Activated naive CD8-positive, alpha-beta T cell treated with anti-CD3 and anti-CD28 coated beads, Interleukin-2, amount 10 ng/mL, durations not matched to agents 7 days and 5 days (primary cell): Measurements from ENCODE around the gene AMD1. TPM values are rescaled to one million over a fixed set of nuclear protein-coding genes. Genes with fewer than 3 reads are reported as not detected.

Experiments used
- ATAC-seq: fragments of 150-1000 bp; cut with Tn5 transposase; one replicate; pipeline ENCODE4 v1.10.0; 2021; ENCODE audit warnings: low read depth, moderate library complexity
- POLR2A ChIA-PET: fragments of 350-600 bp; sonication (Branson Sonifier 250); formaldehyde crosslinking; loops from one replicate; lab custom pipeline; 2021; ENCODE audit warnings: antibody characterized with exemption; lab: Charles Lee
- DNase-seq: peaks from one replicate; pipeline ENCODE4 v3.0.0; 2021
- H3K27ac Mint-ChIP-seq: one replicate; pipeline ENCODE4 v1.8.0; 2022; ENCODE audit warnings: mild to moderate bottlenecking, mixed read lengths
- H3K27me3 Mint-ChIP-seq: one replicate; pipeline ENCODE4 v1.8.0; 2022; ENCODE audit warnings: mild to moderate bottlenecking, moderate library complexity, mixed read lengths
- H3K36me3 Mint-ChIP-seq: one replicate; pipeline ENCODE4 v1.8.0; 2021; ENCODE audit warnings: mild to moderate bottlenecking, mixed read lengths
- H3K4me1 Mint-ChIP-seq: one replicate; pipeline ENCODE4 v1.8.0; 2021; ENCODE audit warnings: mixed read lengths
- H3K4me3 Mint-ChIP-seq: one replicate; pipeline ENCODE4 v1.8.0; 2022; ENCODE audit warnings: mild to moderate bottlenecking, moderate library complexity, mixed read lengths
- H3K9me3 Mint-ChIP-seq: one replicate; pipeline ENCODE4 v1.8.0; 2021; ENCODE audit warnings: mixed read lengths
- total RNA-seq, 2 experiments: library from RNA; stranded (reverse); gene quantifications; one replicate each; pipeline ENCODE4 v1.2.3, GENCODE V29; 2021

AMD1 gene
- total RNA-seq, 2 experiments from 2014 or later = 60.0 to 61.2 TPM

- DNase-seq (no peak), ATAC-seq (no peak)
- Mint-ChIP-seq H3K36me3 (no peaks in the 10 kb centered on the region), H3K27me3 (no peaks in the 10 kb centered on the region), H3K9me3 (no peaks in the 10 kb centered on the region), H3K4me3 (no peak overlapping the region), H3K27ac (peak overlapping the region; percentile 22), H3K4me1 (peaks cover 6% of the 10 kb centered on the region)
- POLR2A ChIA-PET = interaction anchor here (0.6 kb wide), 1 partner anchor 43 kb away, joined by 3 read pairs; the partner anchor contains the start of gene CDK19
These were observed 15.9 kb upstream of the AMD1 start for GRCh38 chr6:110858562-110859214.

- H3K27me3 Mint-ChIP-seq = no peaks in the 10 kb centered on the region
- DNase-seq (no peak), ATAC-seq (peak; percentile 14)
- H3K4me3 Mint-ChIP-seq = no peak overlapping the region
- no peaks in the 10 kb centered on the region for H3K9me3 Mint-ChIP-seq
- no peaks in the 10 kb centered on the region for H3K36me3 Mint-ChIP-seq
- H3K27ac Mint-ChIP-seq = peak overlapping the region; percentile 22
- H3K4me1 Mint-ChIP-seq = peaks cover 6% of the 10 kb centered on the region
- POLR2A ChIA-PET = no interaction called here
These were observed 15.2 kb upstream of the AMD1 start for GRCh38 chr6:110859335-110859792.

- POLR2A ChIA-PET = interaction anchor here (4.4 kb wide), 1 partner anchor 9 kb away, joined by 43 read pairs; the partner anchor contains the start of gene AMD1
- no peaks in the 10 kb centered on the region for H3K9me3 Mint-ChIP-seq
- H3K27me3 Mint-ChIP-seq = no peaks in the 10 kb centered on the region
- no peak for DNase-seq
- no peak overlapping the region for H3K4me3 Mint-ChIP-seq
- no peaks in the 10 kb centered on the region for H3K36me3 Mint-ChIP-seq
- no peak for ATAC-seq
- H3K4me1 Mint-ChIP-seq = peaks cover 4% of the 10 kb centered on the region
- no peak overlapping the region for H3K27ac Mint-ChIP-seq
These were observed 9.8 kb upstream of the AMD1 start for GRCh38 chr6:110864824-110865223.

GRCh38 chr6:110874880-110875547 lies 429 bp downstream of the AMD1 start:
- peaks cover 4% of the 10 kb centered on the region for H3K36me3 Mint-ChIP-seq
- POLR2A ChIA-PET = interaction anchor here (0.6 to 7.4 kb wide), 18 partner anchors 8 to 385 kb away, joined by 3 to 462 read pairs (median 8); partner anchors contain the start of genes CDK19, GTF3C6 and RPF2
- no peaks in the 10 kb centered on the region for H3K9me3 Mint-ChIP-seq
- H3K27me3 Mint-ChIP-seq = no peaks in the 10 kb centered on the region
- H3K27ac Mint-ChIP-seq = peak overlapping the region; percentile 97
- peak overlapping the region; percentile 93 for H3K4me3 Mint-ChIP-seq
- ATAC-seq = peak; percentile 15
- H3K4me1 Mint-ChIP-seq = peaks cover 24% of the 10 kb centered on the region
- peak; percentile 77 for DNase-seq

- ATAC-seq = peak; percentile 32
- H3K27me3 Mint-ChIP-seq = no peaks in the 10 kb centered on the region
These were observed 1.1 kb downstream of the AMD1 start for GRCh38 chr6:110875548-110876169.

GRCh38 chr6:110876170-110876773 lies 1.7 kb downstream of the AMD1 start:
- POLR2A ChIA-PET = interaction anchor here (0.6 to 7.4 kb wide), 10 partner anchors 9 to 194 kb away, joined by 3 to 462 read pairs (median 4); partner anchors contain the start of genes CDK19, GTF3C6 and RPF2
- Mint-ChIP-seq H3K4me1 (peaks cover 34% of the 10 kb centered on the region), H3K4me3 (peak overlapping the region; percentile 93), H3K27ac (peak overlapping the region; percentile 87), H3K9me3 (no peaks in the 10 kb centered on the region), H3K36me3 (peaks cover 8% of the 10 kb centered on the region), H3K27me3 (no peaks in the 10 kb centered on the region)
- ATAC-seq (peak; percentile 36), DNase-seq (peak; percentile 76)

More at GRCh38 chr6:110875548-110876169, 1.1 kb downstream of the AMD1 start:
- no peaks in the 10 kb centered on the region for H3K9me3 Mint-ChIP-seq
- DNase-seq = peak; percentile 78
- H3K4me1 Mint-ChIP-seq = peaks cover 31% of the 10 kb centered on the region
- peak overlapping the region; percentile 93 for H3K4me3 Mint-ChIP-seq
- H3K27ac Mint-ChIP-seq = peak overlapping the region; percentile 87
- peaks cover 6% of the 10 kb centered on the region for H3K36me3 Mint-ChIP-seq
- POLR2A ChIA-PET = interaction anchor here (0.6 to 7.4 kb wide), 13 partner anchors 9 to 384 kb away, joined by 3 to 462 read pairs (median 9); partner anchors contain the start of genes CDK19, GTF3C6 and RPF2

GRCh38 chr6:110876806-110877564 lies 2.4 kb downstream of the AMD1 start:
- no peak for ATAC-seq
- POLR2A ChIA-PET = interaction anchor here (0.6 to 7.4 kb wide), 9 partner anchors 10 to 195 kb away, joined by 3 to 462 read pairs (median 5); partner anchors contain the start of genes CDK19, GTF3C6 and RPF2

GRCh38 chr6:110877569-110877968 lies 3.0 kb downstream of the AMD1 start:
- peaks cover 39% of the 10 kb centered on the region for H3K4me1 Mint-ChIP-seq
- peak overlapping the region; percentile 87 for H3K27ac Mint-ChIP-seq
- H3K27me3 Mint-ChIP-seq = no peaks in the 10 kb centered on the region
- H3K36me3 Mint-ChIP-seq = peaks cover 10% of the 10 kb centered on the region
- H3K4me3 Mint-ChIP-seq = peak overlapping the region; percentile 93
- POLR2A ChIA-PET = interaction anchor here (0.9 to 7.4 kb wide), 4 partner anchors 61 to 190 kb away, joined by 3 to 462 read pairs (median 40); partner anchors contain the start of genes CDK19 and GTF3C6
- DNase-seq = no peak
- no peaks in the 10 kb centered on the region for H3K9me3 Mint-ChIP-seq
- no peak for ATAC-seq

More at GRCh38 chr6:110876806-110877564, 2.4 kb downstream of the AMD1 start:
- Mint-ChIP-seq H3K4me3 (peak overlapping the region; percentile 93), H3K9me3 (no peaks in the 10 kb centered on the region), H3K27ac (peak overlapping the region; percentile 87), H3K36me3 (peaks cover 8% of the 10 kb centered on the region), H3K4me1 (peaks cover 34% of the 10 kb centered on the region), H3K27me3 (no peaks in the 10 kb centered on the region)
- no peak for DNase-seq

- peaks cover 12% of the 10 kb centered on the region for H3K36me3 Mint-ChIP-seq
- no peaks in the 10 kb centered on the region for H3K27me3 Mint-ChIP-seq
- POLR2A ChIA-PET = interaction anchor here (0.5 to 7.4 kb wide), 8 partner anchors 19 to 239 kb away, joined by 3 to 462 read pairs (median 4); partner anchors contain the start of genes CDK19 and GTF3C6
- H3K4me1 Mint-ChIP-seq = peaks cover 47% of the 10 kb centered on the region
- no peak for ATAC-seq
- peak overlapping the region; percentile 93 for H3K4me3 Mint-ChIP-seq
- peak overlapping the region; percentile 54 for H3K27ac Mint-ChIP-seq
- no peaks in the 10 kb centered on the region for H3K9me3 Mint-ChIP-seq
- peak; percentile 40 for DNase-seq
These were observed 4.4 kb downstream of the AMD1 start for GRCh38 chr6:110878751-110879522.

GRCh38 chr6:110880651-110881050 lies 6.1 kb downstream of the AMD1 start:
- H3K4me1 Mint-ChIP-seq = peaks cover 56% of the 10 kb centered on the region
- ATAC-seq (no peak), DNase-seq (no peak)
- no peaks in the 10 kb centered on the region for H3K27me3 Mint-ChIP-seq
- no peaks in the 10 kb centered on the region for H3K9me3 Mint-ChIP-seq
- peaks cover 18% of the 10 kb centered on the region for H3K36me3 Mint-ChIP-seq
- peak overlapping the region; percentile 34 for H3K4me3 Mint-ChIP-seq
- POLR2A ChIA-PET = interaction anchor here (0.9 to 1.2 kb wide), 2 partner anchors 65 to 79 kb away, joined by 3 to 6 read pairs; partner anchors contain the start of gene CDK19
- H3K27ac Mint-ChIP-seq = no peak overlapping the region

GRCh38 chr6:110881546-110882273 lies 7.1 kb downstream of the AMD1 start:
- POLR2A ChIA-PET = interaction anchor here (1.1 kb wide), 1 partner anchor 66 kb away, joined by 3 read pairs; the partner anchor contains the start of gene CDK19
- no peak overlapping the region for H3K27ac Mint-ChIP-seq

More at GRCh38 chr6:110881546-110882273, 7.1 kb downstream of the AMD1 start:
- no peak overlapping the region for H3K4me3 Mint-ChIP-seq
- peaks cover 58% of the 10 kb centered on the region for H3K4me1 Mint-ChIP-seq
- peaks cover 18% of the 10 kb centered on the region for H3K36me3 Mint-ChIP-seq
- ATAC-seq (no peak), DNase-seq (no peak)
- no peaks in the 10 kb centered on the region for H3K9me3 Mint-ChIP-seq
- H3K27me3 Mint-ChIP-seq = no peaks in the 10 kb centered on the region
